ENCODE measurements around the gene SLC25A12.
"Not testable (repeated sequence)": the region's sequence is repeated elsewhere in the genome, so short reads cannot be mapped to it uniquely, and the experiment has no call there.

The SLC25A12 gene

DNA sequence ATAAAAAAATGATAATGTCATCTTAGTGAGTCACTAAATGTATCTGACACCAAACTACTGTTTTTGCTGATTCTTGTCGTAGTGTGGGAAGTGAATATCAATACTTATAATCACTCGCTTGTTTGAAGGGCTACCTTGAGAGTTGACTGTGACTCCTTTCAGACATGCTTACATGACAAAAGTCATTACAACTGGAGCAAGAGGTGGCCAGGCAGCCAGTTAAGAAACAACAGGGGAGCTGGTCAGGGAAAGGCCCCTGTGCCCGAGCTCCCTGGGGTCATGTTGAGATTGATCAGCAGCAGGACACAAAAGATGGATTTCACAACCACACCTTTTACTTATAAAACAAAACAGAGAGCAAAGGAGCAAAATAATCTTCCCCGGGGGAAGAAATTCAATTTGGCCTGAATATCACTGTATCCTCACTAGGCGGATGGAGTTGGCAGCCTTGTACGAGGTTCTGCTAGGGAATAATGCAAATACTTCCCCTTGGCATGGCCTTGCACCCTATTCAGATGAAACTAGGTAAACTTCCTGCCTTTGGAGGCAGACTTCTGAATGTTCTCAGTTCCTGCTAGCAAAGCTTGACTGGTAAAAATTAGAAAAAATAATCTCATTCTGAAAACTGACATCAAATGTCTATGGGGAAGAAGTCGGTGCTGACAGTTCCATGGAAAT lies 105.6 kb downstream of the SLC25A12 start:
- DNase-seq = no peak

DNA sequence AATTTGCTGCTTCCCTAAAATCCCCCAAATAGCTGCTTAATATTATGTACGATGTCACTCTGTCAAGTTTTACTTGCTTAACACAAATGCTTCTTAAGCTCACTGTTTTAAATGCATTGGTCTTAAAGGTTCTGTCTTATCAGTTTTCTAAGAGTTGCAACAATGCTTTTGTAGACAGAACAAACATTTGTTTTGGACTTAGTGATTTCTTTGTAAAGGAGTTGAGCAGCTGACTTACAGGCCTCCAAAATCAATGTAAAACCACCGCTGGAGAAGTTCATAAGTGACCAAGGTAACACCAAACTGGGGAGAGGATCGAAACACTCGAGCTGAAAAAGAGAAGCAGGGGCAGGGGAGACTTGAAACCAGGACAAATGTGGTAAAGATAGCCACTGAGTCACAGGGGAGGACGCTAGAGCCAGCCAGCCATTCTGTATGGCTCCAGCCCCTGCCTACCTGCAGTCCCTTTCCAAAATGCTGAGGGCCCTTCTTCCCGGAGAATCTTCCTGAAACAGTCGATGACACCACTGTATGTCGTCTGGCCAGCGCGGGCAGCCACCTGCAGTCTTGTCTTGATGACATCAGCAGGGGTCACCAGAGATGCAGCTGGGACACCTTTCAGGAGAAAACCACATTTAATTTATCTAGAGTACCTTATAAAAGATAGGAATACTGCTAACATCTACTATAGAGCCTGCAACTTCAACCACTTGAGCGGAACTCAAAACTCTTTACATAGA lies 106.5 kb downstream of the SLC25A12 start:
- no peak for DNase-seq

DNA sequence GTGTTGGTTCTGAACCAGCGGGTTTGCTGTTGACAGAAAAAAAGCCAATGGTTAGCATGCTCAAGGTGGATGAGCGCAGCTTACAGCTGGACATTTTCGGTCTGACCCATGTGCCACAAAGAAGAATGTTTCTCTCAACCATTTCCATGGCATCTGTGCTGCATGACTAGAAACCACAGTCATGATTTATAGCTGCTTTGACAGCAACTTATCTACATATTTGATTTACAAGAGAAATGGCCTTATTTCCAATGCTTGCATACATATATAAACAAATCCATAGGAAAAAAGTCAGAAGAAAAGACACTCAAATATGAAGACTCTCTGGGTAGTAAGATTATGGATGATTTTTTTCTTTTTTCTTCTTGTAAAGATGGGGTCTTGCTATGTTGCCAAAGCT lies 108.6 kb downstream of the SLC25A12 start:
- DNase-seq = no peak

DNA sequence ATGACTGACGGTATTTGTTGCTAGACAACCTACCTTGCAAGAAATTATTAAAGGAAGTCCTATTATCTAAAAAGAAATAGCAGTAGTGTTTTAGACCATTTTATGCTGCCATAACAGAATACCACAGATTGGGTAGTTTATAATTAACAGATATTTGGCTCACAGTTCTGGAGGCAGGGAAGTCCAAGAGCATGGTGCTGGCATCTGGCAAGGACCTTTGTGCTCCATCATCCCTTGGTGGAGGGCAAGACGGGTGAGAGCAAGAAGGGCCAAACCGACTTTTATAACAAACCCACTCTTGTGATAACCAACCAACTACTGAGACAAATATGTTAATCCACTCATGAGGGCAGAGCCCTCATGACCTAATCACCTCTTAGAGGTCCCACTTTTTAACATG lies 115.5 kb downstream of the SLC25A12 start:
- no peak for DNase-seq

DNA sequence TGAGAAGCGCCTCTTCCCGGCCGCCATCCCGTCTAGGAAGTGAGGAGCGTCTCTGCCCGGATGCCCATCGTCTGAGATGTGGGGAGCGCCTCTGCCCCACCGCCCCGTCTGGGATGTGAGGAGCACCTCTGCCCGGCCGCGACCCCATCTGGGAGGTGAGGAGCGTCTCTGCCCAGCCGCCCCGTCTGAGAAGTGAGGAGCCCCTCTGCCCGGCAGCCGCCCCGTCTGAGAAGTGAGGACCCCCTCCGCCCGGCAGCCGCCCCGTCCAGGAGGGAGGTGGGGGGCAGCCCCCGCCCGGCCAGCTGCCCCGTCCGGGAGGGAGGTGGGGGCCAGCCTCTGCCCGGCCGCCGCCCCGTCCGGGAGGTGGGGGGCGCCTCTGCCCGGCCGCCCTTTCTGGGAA lies 119.5 kb downstream of the SLC25A12 start:
- DNase-seq = not testable (repeated sequence)

DNA sequence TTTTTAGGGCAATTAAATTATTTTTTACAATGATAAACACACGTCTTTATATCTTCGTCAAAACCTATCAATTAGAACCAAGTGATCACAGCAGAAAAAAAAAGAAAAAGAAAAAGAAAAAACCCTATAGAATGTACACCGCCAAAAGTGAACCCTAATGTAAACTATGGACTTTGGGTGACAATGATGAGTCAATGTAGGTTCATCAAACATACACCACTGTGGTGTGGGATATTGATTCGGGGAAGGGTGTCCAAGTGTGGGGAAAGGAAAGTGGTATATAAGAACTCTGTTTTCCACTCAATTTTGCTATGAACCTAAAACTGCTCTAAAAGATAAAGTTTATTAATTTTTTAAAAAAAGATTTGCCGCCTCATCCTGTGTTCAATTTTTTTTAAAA lies 121.7 kb downstream of the SLC25A12 start:
- DNase-seq = no peak

DNA sequence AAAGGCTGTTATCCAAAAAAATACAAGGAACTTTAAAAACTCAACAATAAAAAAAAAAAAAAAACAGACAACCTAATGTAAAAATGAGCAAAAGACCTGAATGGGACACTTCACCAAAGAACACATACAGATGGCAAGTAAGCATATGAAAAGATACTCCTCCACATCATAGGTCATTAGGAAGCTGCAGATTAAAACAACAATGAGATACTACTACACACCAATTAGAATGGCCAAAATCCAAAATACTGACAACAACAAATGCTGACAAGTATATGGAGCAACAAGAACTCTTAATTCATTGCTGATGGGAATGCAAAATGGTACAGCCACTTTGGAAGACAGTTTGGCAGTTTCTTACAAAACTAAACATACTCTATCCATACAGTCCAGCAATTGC lies 122.6 kb downstream of the SLC25A12 start:
- DNase-seq = no peak

DNA sequence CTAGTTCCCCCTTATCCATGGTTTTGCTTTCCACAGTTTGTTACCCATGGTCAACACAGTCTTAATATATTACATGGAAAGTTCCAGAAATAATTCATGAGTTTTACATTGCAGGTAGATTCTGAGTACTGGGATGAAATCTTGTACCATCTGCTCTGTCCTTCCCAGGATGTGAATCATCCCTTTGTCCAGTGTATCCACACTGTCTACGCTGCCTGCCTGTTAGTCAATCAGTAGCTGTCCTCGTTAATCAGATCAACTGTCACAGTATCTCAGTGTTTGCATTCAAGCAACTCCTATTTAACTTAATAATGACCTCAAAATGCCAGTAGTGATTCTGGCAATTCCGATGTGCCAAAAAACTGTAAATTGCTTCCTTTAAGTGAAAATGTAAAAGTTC lies 130.4 kb downstream of the SLC25A12 start:
- no peak for DNase-seq

DNA sequence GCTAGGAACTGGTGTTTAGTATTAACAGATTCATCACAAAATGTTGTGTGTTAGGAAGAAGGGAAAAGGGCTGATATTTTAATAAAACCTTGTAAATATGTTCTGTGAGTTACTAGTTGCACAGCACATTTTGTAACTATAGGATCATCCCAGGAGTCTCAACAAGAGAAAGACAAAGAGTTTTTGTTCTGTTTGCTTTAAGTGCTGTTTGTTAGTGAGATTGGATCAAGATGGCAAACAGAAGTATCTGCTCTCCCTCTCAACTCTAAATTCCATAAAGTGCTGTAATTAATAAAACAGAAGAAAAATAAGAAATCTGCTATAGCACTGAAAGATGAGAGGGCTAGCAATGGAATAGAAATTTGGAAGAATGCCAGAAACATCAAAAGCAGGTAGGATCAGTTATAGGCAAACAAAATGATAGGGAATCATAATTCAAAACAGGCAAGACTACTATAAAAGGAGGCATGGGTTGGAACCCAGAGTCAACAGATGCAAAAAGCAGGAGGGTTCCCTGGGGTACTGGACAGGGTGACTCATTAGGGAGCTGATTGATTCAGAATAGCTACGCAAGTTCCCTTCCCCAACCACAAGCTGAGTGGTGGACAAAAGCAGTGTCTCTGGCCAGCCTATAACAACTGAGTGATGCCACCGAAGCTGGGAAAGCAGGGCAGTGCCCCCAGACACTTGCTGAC lies 131.0 kb downstream of the SLC25A12 start:
- no peak for DNase-seq

DNA sequence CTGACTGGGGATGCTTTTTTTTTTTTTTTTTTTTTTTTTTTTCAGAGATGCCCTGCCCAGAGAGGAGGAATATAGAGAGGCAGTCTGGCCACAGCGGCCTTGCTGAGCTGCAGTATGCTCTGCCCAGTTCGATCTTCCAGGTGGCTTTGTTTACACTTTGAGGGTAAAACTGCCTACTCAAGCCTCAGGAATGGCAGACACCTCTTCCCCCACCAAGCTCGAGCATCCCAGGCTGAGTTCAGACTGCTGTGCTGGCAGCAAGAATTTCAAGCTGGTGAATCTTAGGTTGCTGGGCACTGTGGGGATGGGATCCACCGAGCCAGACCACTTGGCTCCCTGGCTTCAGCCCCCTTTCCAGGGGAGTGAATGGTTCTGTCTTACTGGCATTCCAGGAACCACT lies 132.9 kb downstream of the SLC25A12 start:
- not testable (repeated sequence) for DNase-seq

DNA sequence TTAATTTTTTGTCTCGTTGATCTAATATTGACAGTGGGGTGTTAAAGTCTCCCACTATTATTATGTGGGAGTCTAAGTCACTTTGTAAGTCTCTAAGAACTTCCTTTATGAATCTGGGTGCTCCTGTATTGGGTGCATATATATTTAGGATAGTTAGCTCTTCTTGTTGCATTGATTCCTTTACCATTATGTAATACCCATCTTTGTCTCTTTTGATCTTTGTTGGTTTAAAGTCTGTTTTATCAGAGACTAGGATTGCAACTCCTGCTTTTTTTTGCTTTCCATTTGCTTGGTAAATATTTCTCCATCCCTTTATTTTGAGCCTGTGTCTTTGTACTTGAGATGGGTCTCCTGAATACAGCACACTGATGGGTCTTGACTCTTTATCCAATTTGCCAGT lies 135.3 kb downstream of the SLC25A12 start:
- DNase-seq = not testable (repeated sequence)

DNA sequence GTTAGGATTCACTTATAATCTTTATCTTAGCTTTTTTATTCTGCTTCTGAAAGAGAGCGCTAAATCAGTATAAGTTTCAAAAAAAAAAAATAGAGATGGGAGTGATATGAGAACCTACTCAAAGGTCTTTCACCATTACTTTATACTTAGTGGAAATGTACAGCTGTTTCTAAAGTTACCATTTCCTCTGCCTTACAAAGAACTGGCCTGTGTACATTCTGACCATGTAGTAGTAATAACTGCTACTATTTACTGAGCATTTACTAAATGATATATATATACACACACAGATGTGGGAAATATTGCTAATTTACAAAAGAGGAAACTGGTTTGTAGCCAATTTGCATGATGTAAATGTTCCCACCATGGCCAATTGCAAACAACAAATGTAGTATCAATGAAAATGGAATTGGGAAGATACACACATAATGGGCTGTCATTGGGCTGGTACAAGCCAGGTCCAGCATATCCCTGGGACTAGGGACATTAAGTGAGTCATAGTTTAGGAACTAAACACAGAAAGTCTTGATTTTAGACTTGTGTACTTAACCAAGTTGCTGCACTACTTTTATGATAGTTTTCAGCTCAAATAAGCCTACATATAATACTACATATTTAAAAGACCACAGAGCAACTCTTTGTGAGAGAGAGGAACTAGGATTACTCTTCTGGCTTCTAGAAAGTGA lies 139.6 kb downstream of the SLC25A12 start:
- no peak for DNase-seq

DNA sequence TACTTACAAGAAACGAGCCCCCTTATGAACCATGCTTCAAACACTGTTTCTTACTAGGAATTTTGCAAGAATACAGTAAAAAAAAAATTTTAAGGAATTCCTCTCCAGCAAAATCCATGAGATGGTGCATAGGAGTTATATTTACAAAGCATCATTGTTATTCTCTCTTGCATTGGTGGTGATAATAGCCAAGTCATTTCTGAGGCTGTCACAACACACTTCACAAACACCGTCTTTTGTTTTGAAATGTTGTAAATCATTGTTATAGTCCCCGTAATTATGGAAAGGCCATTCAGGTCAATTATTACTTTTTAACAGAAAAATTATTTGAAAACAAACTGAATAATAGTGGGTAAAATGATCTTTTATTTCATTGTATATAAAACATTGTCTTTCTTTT lies 146.7 kb downstream of the SLC25A12 start:
- no peak for DNase-seq

DNA sequence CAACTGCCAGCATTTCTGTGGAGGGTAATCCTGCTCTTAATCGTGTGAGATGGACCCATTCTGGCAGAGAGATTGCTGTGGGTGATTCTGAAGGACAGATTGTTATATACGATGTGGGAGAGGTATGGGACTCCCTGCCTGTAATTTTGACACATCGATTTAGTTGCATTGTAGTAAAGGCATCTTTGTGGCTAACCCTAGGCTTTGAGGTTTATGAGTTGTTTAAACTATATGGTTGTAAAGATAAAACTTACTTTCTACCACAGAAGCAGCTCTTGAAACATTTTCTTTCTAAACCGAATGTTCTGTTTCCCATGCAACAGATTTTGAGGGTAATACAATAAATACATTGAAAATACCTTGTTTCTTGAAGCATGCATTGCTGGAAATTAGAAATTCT lies 148.2 kb downstream of the SLC25A12 start:
- DNase-seq = no peak

DNA sequence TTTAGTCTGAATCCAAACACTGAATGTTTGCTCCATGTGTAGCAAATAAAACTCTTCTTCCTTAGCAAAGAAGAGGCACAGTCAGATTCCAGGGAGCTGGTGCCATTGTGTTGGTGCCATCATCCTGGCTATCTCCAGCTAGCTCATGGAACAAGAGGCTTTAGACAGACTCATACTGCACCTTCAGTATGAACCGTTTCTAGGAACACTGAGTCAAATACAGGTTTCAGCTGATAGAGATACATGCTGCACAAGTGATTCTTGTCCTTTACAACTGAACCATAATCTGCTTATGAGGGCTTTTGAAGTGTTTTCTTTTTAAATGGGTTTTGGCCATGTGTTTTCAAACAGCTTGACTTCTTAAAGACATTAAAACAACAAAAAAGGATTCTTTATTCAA lies 148.9 kb downstream of the SLC25A12 start:
- DNase-seq = no peak

DNA sequence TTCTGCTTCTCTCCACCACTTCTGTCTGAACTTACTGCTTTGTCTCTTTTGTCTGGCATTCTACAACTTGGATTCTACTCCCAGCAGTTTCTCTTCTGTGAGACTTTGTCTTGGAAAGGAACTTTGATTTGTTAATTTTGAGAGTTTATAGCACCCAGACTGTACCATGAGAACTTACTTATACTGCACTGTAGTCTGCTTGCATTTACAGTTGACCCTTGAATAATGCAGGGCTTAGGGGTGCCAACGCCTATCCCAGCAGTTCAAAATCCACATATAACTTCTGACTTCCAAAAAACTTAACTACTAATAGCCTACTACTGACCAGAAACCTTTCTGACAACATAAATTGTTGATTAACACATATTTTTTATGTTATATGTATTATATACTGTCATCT lies 151.3 kb downstream of the SLC25A12 start:
- DNase-seq = no peak

DNA sequence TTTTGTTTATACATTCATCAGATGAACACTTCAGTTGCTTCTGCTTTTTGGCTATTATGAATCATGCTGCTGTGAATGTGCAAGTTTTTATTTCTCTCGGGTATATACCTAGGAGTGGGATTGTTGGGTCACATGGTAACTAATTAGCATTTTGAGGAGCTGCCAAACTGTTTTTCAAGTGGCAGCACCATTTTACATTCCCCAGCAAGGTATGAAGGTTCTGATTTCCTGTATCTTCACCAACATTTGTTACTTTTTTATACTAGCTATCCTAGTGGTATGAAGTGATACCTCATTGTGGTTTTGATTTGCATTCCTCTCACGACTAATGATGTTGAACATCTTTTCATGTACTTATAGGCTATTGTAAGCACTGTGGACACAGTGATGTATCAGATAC lies 152.9 kb downstream of the SLC25A12 start:
- no peak for DNase-seq

DNA sequence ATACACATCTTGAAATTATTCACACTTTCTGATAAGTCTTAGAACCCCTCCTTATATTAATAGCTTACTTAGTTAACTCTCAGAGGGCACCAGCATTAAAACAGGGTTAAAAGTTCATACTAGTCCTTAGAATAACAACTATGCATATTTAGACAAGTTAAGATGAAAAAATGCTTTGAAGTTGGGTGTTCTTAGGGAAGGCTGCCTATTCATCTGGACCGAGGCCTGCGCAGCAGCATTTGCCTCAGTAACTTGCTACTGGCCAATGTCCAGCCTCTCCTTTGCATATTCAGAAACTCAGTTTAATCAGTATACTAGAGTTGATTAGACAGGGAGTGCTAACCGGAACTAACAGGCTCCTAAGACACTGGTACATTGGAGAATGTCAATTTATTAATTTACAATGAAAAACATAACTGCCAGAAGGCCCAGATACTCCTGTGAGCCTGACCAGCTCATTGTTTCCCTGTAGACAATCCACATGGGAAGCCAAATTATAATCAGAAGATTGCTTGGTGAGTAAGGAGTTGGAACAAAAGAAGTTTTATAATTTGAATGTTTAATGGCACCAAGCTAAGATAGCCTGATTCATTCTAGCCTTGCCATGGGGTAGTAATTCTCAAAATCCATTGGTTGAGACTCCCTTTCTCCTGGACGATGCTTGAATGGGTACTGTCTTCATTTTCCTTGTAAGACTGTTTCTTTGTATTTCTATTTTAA lies 157.9 kb downstream of the SLC25A12 start:
- no peak for DNase-seq

Data from RPMI8226 (cell line).